Measurements from ENCODE around the gene ATP13A1.
"Not testable (repeated sequence)": the region's sequence is repeated elsewhere in the genome, so short reads cannot be mapped to it uniquely, and the experiment has no call there.

Gene ATP13A1

DNA sequence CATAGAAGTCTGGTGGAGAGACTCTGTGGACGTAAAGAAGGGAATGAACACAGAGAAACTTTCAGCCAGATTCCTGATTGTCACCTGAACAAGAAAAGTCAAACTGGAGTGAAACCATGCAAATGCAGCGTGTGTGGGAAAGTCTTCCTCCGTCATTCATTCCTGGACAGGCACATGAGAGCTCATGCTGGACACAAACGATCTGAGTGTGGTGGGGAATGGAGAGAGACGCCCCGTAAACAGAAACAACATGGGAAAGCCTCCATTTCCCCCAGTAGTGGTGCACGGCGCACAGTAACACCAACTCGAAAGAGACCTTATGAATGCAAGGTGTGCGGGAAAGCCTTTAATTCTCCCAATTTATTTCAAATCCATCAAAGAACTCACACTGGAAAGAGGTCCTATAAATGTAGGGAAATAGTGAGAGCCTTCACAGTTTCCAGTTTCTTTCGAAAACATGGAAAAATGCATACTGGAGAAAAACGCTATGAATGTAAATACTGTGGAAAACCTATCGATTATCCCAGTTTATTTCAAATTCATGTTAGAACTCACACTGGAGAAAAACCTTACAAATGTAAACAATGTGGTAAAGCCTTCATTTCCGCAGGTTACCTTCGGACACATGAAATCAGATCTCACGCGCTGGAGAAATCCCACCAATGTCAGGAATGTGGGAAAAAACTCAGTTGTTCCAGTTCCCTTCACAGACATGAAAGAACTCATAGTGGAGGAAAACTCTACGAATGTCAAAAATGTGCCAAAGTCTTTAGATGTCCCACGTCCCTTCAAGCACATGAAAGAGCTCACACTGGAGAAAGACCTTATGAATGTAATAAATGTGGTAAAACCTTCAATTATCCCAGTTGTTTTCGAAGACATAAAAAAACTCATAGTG is 15.9 kb upstream of the ATP13A1 start:
- no peak for DNase-seq (ENCODE audit: low spot score)
- in situ Hi-C loops (cut with MboI; ENCODE audit: low sequenced_read_pairs, unreplicated experiment) = no loop called here
- TF ChIP-seq, protein P1, sequence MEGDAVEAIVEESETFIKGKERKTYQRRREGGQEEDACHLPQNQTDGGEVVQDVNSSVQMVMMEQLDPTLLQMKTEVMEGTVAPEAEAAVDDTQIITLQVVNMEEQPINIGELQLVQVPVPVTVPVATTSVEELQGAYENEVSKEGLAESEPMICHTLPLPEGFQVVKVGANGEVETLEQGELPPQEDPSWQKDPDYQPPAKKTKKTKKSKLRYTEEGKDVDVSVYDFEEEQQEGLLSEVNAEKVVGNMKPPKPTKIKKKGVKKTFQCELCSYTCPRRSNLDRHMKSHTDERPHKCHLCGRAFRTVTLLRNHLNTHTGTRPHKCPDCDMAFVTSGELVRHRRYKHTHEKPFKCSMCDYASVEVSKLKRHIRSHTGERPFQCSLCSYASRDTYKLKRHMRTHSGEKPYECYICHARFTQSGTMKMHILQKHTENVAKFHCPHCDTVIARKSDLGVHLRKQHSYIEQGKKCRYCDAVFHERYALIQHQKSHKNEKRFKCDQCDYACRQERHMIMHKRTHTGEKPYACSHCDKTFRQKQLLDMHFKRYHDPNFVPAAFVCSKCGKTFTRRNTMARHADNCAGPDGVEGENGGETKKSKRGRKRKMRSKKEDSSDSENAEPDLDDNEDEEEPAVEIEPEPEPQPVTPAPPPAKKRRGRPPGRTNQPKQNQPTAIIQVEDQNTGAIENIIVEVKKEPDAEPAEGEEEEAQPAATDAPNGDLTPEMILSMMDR (IDR thresholded peaks at IDR 0.05; ENCODE audit: borderline replicate concordance, control extremely low read depth, extremely low read depth, insufficient read depth, missing control alignments) = no peak

DNA sequence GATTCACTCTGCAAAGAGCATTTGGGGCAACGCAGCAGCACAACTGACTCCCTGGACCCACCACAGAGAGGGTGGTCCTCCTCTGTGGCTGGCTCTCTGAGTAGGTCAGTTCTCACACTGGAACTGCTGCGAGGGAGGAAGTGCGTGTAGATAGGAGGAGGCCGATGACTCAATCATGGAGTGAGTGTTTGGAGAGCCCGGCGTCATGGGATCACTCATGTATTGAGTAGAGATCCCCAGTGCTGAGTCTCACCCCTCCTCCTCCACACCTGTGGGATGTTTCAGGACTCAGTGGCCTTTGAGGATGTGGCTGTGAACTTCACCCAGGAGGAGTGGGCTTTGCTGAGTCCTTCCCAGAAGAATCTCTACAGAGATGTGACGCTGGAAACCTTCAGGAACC is 14.1 kb upstream of the ATP13A1 start:
- in situ Hi-C loops (cut with MboI; ENCODE audit: low sequenced_read_pairs, unreplicated experiment) = no loop called here
- TF ChIP-seq, protein P1 (IDR thresholded peaks at IDR 0.05; ENCODE audit: borderline replicate concordance, control extremely low read depth, extremely low read depth, insufficient read depth, missing control alignments) = no peak
- no peak for DNase-seq (ENCODE audit: low spot score)

DNA sequence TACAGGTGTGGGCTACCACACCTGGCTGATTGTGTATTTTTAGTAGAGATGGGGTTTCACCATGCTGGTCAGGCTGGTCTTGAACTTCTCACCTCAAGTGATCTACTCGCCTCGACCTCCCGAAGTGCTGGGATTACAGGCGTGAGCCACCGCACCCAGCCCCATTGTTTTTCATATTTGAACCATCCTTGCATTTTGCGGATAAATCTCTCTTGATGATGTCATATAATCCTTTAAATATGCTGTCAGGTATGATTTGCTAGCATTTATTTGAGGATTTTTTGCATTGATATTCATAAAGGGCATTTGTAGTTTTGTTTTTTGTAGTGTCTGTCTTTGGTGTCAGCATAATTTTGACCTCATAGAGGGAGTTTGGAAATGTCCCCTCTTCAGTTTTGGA is 10.8 kb upstream of the ATP13A1 start:
- TF ChIP-seq, protein P1 (IDR thresholded peaks at IDR 0.05; ENCODE audit: borderline replicate concordance, control extremely low read depth, extremely low read depth, insufficient read depth, missing control alignments) = no peak
- DNase-seq (ENCODE audit: low spot score) = no peak
- in situ Hi-C loops (cut with MboI; ENCODE audit: low sequenced_read_pairs, unreplicated experiment) = no loop called here

DNA sequence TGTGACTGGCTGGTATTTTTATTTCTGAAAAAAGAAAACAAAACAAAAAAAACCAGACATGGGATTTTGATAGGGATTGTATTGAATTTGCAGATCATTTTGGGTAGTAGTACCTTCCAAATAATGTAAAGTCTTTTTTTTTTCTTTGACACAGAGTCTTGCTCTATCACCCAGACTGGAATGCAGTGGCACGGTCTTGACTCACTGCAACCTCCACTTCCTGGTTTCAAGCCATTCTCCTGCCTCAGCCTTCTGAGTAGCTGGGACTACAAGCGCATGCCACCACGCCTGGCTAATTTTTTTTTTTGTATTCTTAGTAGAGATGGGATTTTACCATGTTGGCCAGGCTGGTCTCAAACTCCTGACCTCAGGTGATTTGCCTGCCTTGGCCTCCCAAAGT is 9.3 kb upstream of the ATP13A1 start:
- no peak for DNase-seq (ENCODE audit: low spot score)
- TF ChIP-seq, protein P1 (IDR thresholded peaks at IDR 0.05; ENCODE audit: borderline replicate concordance, control extremely low read depth, extremely low read depth, insufficient read depth, missing control alignments) = no peak
- in situ Hi-C loops (cut with MboI; ENCODE audit: low sequenced_read_pairs, unreplicated experiment) = no loop called here

DNA sequence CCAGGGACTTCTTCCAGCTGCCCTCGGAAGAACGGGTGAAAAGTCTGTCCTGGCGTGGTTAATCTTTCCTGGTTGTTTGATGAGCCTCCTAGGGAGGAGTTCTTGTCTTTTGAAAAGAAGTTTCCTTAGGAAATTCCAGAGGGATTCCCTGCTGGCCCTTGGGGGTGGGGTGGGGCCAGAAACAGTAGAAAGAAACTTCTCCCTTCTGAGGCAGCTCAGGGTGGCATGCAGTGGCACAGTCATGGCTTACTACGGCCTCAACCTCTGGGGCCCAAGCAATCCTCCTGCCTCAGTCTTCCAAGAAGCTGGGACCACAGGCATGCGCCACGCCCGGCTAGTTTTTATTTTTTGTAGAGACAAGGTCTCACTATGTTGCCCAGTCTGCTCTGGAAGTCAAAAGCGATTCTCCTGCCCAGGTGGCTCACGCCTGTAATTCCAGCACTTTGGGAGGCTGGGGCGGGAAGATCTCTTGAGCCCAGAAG is 6.6 kb upstream of the ATP13A1 start:
- TF ChIP-seq, protein P1 (IDR thresholded peaks at IDR 0.05; ENCODE audit: borderline replicate concordance, control extremely low read depth, extremely low read depth, insufficient read depth, missing control alignments) = no peak
- DNase-seq (ENCODE audit: low spot score) = no peak
- in situ Hi-C loops (cut with MboI; ENCODE audit: low sequenced_read_pairs, unreplicated experiment) = no loop called here

DNA sequence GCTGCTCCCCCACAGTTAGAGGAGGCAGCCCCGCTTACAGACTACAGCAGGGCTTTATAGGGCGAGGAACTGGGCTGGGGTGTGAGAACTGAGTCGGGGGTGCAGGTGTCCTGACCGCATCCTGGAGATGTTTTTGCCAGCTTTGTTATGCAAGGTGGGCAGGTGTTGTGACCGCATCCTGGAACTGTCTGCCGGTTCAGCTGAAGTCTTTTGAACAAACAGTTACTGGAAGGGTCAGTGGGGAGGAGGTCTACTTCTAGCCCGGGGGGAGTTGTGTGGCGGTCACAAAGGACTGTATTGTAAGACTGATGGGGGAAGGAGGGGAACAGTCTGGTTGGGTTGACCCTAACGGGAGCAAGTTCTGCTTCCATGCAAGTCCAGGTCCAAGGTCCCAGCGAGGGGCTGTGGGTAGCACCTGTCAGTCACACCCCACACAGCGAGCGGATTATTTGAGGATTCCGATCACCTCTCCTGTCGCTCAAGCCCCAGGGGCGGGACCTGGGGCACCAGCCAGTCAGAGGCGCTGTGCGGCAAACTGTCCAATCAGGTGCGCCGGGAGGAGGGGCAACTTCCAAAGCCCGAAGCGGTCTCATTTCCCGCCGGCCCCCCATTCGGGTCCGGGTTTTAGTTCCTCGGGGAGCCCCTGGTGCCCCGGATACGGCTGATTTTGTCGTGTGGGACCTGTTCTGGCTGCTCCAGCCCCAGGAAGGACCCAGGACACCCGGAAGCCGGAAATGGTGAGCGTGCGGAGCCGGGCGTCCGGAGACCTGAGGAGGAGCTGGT is 4.9 kb upstream of the ATP13A1 start, which contains the start of gene ZNF101:
Gene ZNF101, plus strand, starts transcription at position 610 of the 783 bp plus-strand sequence. Its CDS starts 125 bp downstream, at position 735.
- in situ Hi-C loops (cut with MboI; ENCODE audit: low sequenced_read_pairs, unreplicated experiment) = no loop called here
- TF ChIP-seq, protein P1 (IDR thresholded peaks at IDR 0.05; ENCODE audit: borderline replicate concordance, control extremely low read depth, extremely low read depth, insufficient read depth, missing control alignments) = no peak
- DNase-seq (ENCODE audit: low spot score) = peak; percentile 96

DNA sequence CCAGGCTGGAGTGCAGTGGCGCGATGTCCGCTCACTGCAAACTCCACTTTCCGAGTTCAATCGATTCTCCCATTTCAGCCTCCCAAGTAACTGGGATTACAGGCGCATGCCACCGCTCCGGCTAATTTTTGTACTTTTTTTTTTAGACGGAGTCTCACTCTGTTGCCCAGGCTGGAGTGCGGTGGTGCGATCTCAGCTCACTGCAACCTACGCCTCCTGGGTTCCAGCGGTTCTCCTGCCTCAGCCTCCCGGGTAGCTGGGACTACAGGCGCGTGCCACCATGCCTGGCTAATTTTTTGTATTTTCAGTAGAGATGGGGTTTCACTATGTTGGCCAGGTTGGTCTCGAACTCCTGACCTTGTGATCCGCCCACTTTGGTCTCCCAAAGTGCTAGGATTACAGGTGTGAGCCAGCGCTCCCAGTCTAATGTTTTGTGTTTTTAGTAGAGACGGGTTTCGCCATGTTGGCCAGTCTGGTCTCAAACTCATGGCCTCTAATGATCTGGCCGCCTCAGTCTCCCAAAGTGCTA is 2.0 kb upstream of the ATP13A1 start:
- in situ Hi-C loops (cut with MboI; ENCODE audit: low sequenced_read_pairs, unreplicated experiment); DNase-seq (ENCODE audit: low spot score): not testable (repeated sequence)

All from GM13976 (cell line).